OCI-LY1 (cell line): ENCODE measurements around the gene METTL21C.

Source experiments
- H2AFZ ChIP-seq: fragments of 200-600 bp; sonication (generic), shearing (Covaris generic); 2 replicates; pipeline ENCODE4 v1.6.0; 2014; ENCODE audit warnings: antibody characterized with exemption, mild to moderate bottlenecking, low read length
- H3F3A ChIP-seq: fragments of 200-600 bp; sonication (generic), shearing (Covaris generic); 2 replicates; pipeline ENCODE4 v1.6.0; 2014; ENCODE audit warnings: mild to moderate bottlenecking, antibody characterized with exemption, low read length, moderate library complexity; ENCODE audit not compliant: insufficient read depth
- H3K27ac ChIP-seq: fragments of 200-600 bp; sonication (generic); 2 replicates; pipeline ENCODE4 v1.5.1; 2014; ENCODE audit warnings: low read length, mixed run types, mild to moderate bottlenecking, low read depth; ENCODE audit not compliant: poor library complexity, severe bottlenecking
- H3K27me3 ChIP-seq: fragments of 200-600 bp; sonication (generic); 2 replicates; pipeline ENCODE4 v1.6.0; 2014; ENCODE audit warnings: antibody characterized with exemption, mild to moderate bottlenecking, low read length, moderate library complexity; ENCODE audit not compliant: insufficient read depth
- H3K36me3 ChIP-seq: fragments of 200-600 bp; sonication (generic); 2 replicates; pipeline ENCODE4 v1.6.1; 2014; ENCODE audit warnings: mild to moderate bottlenecking, antibody characterized with exemption, low read length, moderate library complexity, mixed read lengths; ENCODE audit not compliant: insufficient read depth
- H3K4me1 ChIP-seq: fragments of 200-600 bp; sonication (generic); 2 replicates; pipeline ENCODE4 v1.5.1; 2014; ENCODE audit warnings: mild to moderate bottlenecking, low read length, moderate library complexity; ENCODE audit not compliant: insufficient read depth, severe bottlenecking
- H3K4me2 ChIP-seq: fragments of 200-600 bp; sonication (generic), shearing (Covaris generic); 2 replicates; pipeline ENCODE4 v1.6.1; 2014; ENCODE audit warnings: low read length
- H3K4me3 ChIP-seq: fragments of 200-600 bp; sonication (generic); 2 replicates; pipeline ENCODE4 v1.5.1; 2014; ENCODE audit warnings: low read length, low read depth, mild to moderate bottlenecking, mixed read lengths; ENCODE audit not compliant: poor library complexity, severe bottlenecking
- H3K79me2 ChIP-seq: fragments of 200-600 bp; shearing (Covaris generic); 2 replicates; pipeline ENCODE4 v1.6.1; 2016; ENCODE audit warnings: mixed run types, low read length, mixed read lengths; ENCODE audit not compliant: insufficient read depth
- H3K9ac ChIP-seq: fragments of 200-600 bp; sonication (generic), shearing (Covaris generic); 2 replicates; pipeline ENCODE4 v1.6.1; 2014; ENCODE audit warnings: mild to moderate bottlenecking, low read length, mixed read lengths
- H3K9me2 ChIP-seq: fragments of 200-600 bp; sonication (generic), shearing (Covaris generic); 2 replicates; pipeline ENCODE4 v1.6.1; 2014; ENCODE audit warnings: low read depth, mild to moderate bottlenecking, low read length, mixed read lengths
- H3K9me3 ChIP-seq: fragments of 200-600 bp; shearing (Covaris generic); 2 replicates; pipeline ENCODE4 v1.6.1; 2014; ENCODE audit warnings: low read length, mixed read lengths
- H4K20me1 ChIP-seq: fragments of 200-600 bp; sonication (generic), shearing (Covaris generic); 2 replicates; pipeline ENCODE4 v1.6.0; 2016; ENCODE audit warnings: mild to moderate bottlenecking, low read length; ENCODE audit not compliant: insufficient read depth
- EZH2 ChIP-seq: fragments of 200-600 bp; sonication (generic), shearing (Covaris generic); IDR thresholded peaks from 2 replicates; pipeline ENCODE4 v1.8.0; 2017; ENCODE audit warnings: borderline replicate concordance, mixed run types, mild to moderate bottlenecking, antibody characterized with exemption, low read length, moderate library complexity, mixed read lengths
- TF ChIP-seq, protein P1 (sequence below): fragments of 200-600 bp; sonication (generic), shearing (Covaris generic); IDR thresholded peaks from 2 replicates; pipeline ENCODE4 v1.5.1; 2017; ENCODE audit warnings: mild to moderate bottlenecking, antibody characterized with exemption, low read length, moderate library complexity, mixed read lengths

METTL21C gene

GRCh38 chr13:102686024-102686423, 8.8 kb downstream of the METTL21C start:
- no peak for TF ChIP-seq EZH2
- TF ChIP-seq, protein P1, sequence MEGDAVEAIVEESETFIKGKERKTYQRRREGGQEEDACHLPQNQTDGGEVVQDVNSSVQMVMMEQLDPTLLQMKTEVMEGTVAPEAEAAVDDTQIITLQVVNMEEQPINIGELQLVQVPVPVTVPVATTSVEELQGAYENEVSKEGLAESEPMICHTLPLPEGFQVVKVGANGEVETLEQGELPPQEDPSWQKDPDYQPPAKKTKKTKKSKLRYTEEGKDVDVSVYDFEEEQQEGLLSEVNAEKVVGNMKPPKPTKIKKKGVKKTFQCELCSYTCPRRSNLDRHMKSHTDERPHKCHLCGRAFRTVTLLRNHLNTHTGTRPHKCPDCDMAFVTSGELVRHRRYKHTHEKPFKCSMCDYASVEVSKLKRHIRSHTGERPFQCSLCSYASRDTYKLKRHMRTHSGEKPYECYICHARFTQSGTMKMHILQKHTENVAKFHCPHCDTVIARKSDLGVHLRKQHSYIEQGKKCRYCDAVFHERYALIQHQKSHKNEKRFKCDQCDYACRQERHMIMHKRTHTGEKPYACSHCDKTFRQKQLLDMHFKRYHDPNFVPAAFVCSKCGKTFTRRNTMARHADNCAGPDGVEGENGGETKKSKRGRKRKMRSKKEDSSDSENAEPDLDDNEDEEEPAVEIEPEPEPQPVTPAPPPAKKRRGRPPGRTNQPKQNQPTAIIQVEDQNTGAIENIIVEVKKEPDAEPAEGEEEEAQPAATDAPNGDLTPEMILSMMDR: no peak
- no peaks in the 10 kb centered on the region for H3K4me1 ChIP-seq

GRCh38 chr13:102683637-102684036, 11.2 kb downstream of the METTL21C start:
- TF ChIP-seq EZH2: no peak
- TF ChIP-seq, protein P1: no peak
- Histone ChIP-seq H4K20me1 (no peaks in the 10 kb centered on the region), H3K27ac (no peak overlapping the region), H3K36me3 (peaks cover 17% of the 10 kb centered on the region), H3K27me3 (no peaks in the 10 kb centered on the region), H3K4me3 (no peak overlapping the region), H3F3A (no peaks in the 10 kb centered on the region), H2AFZ (no peak overlapping the region), H3K79me2 (no peaks in the 10 kb centered on the region), H3K4me1 (no peaks in the 10 kb centered on the region), H3K9ac (no peak overlapping the region), H3K9me3 (no peaks in the 10 kb centered on the region), H3K9me2 (no peaks in the 10 kb centered on the region), H3K4me2 (no peak overlapping the region)

More at GRCh38 chr13:102686024-102686423, 8.8 kb downstream of the METTL21C start:
- H3K9ac ChIP-seq: no peak overlapping the region
- H3K36me3 ChIP-seq: no peaks in the 10 kb centered on the region
- no peak overlapping the region for H2AFZ ChIP-seq
- no peaks in the 10 kb centered on the region for H4K20me1 ChIP-seq
- no peak overlapping the region for H3K27ac ChIP-seq
- no peaks in the 10 kb centered on the region for H3K9me2 ChIP-seq
- H3K4me3 ChIP-seq: no peak overlapping the region
- no peaks in the 10 kb centered on the region for H3F3A ChIP-seq
- no peak overlapping the region for H3K4me2 ChIP-seq
- H3K79me2 ChIP-seq: no peaks in the 10 kb centered on the region
- H3K27me3 ChIP-seq: no peaks in the 10 kb centered on the region
- H3K9me3 ChIP-seq: no peaks in the 10 kb centered on the region

DNA sequence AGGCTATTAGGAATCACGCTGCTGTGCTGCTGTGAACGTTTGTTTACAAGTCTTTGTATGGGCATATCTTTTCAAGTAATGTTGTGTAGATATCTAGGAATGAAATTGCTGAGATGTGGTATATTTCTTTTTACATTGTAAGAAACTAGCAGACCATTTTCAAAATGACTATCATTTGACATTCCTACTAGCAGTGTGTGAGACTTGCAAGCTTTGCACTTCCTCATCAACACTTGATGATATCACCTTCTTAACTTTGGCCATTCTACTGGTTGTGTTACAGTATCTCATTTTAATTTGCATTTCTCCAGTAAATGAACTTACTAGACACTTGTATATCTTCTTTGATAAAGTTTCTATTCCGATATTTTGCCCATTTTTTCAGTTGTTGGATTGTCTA, 12.1 kb downstream of the METTL21C start:
- Histone ChIP-seq H3K4me1 (no peaks in the 10 kb centered on the region), H3K4me2 (no peak overlapping the region), H3K9me2 (no peaks in the 10 kb centered on the region), H3K27me3 (no peaks in the 10 kb centered on the region), H3K27ac (no peak overlapping the region), H3K9ac (no peak overlapping the region), H3K4me3 (no peak overlapping the region), H2AFZ (no peak overlapping the region), H3K9me3 (no peaks in the 10 kb centered on the region), H3K79me2 (no peaks in the 10 kb centered on the region), H3K36me3 (peaks cover 25% of the 10 kb centered on the region), H4K20me1 (no peaks in the 10 kb centered on the region), H3F3A (no peaks in the 10 kb centered on the region)
- TF ChIP-seq, protein P1: no peak
- TF ChIP-seq EZH2: no peak
